Stimulated activated CD8-positive, alpha-beta memory T cell treated with anti-CD3 and anti-CD28 coated beads, Interleukin-4, amount 100 ng/mL, for 4 hours (primary cell): Measurements from ENCODE around the gene HERC6.
"Not testable (repeated sequence)": the region's sequence is repeated elsewhere in the genome, so short reads cannot be mapped to it uniquely, and the experiment has no call there.

Source experiments
- DNase-seq, 2 donors: peaks; one replicate each; pipeline ENCODE4 v3.0.0-alpha.2; 2020; ENCODE audit warnings: low read depth in 2 of 2, low spot score in 1 of 2

The HERC6 gene

DNA sequence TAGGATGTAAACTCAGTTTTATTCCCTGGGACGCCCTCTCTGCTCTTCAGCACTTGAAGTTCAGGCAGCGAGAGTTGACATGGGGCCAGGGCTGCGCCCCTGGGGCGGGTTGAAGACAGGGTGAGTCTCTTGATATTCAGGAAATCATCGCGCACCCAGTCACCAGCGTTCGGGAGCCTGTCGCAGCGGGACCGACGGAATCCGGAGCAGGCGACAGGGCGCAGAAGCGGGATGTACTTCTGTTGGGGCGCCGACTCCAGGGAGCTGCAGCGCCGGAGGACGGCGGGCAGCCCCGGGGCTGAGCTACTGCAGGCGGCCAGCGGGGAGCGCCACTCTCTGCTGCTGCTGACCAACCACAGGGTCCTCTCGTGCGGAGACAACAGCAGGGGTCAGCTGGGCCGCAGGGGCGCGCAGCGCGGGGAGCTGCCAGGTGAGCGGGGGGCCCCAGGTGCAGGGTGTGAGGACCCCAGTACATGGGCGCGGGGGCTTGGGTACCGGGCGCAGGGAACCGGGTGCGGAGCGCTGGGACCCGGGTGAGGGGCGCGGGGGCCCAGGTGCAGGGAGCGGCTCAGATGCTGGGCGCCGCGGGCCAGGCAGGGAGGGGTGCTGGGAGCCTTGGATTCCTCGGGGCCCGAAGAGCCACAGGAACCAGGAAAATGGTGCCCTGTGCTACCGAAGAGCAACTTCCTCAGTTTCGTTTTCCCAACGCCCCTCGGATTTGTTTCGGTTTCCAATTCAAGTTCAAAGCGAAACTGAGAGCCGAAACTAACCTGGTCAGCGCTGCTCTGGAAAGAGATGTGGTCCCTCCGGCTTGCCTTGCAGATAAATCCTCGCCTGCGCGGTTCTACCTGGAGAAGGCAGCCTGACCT is at the start of gene HERC6:
TSS of gene HERC6 (plus strand) at position 162 of the 869 bp plus-strand sequence. CDS start at position 232, 70 bp downstream.
- peak; percentile 58 to 59 for DNase-seq

DNA sequence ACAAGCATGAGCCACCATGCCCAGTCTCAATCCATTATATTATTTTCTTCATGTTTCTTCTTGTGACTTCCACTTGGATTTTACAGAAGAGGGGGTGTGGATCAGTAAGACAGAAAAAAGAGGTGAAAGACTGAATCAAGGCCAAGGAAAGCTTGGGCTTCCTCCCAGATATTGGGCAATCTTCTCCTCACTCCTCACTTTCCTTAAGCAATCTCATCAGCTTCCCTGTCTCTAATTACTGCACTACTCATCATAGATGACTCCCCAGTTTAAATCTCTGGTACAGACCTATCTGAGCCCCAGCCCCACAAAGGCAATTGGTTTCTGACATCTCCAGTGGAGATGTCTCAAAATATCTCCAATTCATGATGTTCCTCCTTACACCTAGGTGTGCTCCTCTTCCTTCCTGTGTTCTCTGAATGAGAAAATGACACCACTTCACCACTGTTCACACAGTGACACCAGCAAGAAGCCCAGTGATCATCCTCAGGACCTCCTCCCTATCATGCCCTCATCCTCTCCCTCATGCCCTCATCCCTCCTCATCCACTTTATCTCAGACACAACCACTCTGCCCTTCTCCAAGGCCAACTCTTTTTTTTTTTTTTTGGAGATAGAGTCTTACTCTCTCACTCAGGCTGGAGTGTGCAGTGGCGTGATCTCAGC is 44.8 kb upstream of the HERC6 start:
- no peak for DNase-seq

- no peak for DNase-seq
These were observed 43.5 kb upstream of the HERC6 start for GRCh38 chr4:88335092-88335665.

DNA sequence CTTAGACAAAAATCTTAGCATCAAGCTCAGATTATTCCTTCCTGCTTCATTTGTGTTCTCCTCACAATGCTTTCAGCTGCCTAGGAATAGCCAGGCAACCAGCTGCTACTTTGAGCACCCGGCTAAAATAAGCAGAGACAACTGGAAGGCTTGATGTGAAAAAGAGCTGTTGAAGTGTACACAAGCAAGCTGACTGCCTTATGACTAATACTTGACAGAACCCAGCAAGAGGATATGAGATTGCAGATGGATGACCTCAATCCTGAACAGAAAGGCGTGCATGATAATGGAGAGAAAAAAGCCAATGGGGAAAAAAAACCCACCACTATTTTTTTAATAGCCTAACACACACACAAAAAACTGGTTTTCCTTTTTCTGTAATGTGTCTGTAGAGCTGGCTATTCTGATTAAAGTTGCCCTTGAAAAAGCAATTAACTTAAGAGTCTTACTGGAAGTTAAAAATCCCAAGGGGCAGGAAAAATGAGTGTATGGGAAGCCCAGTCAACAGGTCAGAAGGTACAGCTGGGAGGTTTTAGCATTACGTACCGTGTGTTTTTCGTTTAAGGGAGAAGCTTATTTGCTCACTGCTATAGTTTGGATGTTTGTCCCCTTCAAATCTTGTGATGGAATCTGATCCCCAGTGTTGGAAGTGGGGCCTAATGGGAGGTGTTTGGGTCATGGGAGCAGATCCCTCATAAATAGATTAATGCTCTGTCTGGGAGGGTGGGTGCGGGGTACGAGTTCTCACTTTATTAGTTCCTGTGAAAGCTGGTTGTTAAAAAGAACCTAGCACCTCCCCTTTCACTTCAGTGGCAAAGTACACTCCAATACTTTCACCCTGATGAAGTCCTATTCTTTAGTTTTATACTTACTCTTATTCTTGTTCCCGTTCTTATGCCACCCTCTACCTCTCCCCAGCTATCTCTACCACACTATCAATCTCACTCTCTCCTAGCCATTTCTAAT is 37.1 kb upstream of the HERC6 start:
- DNase-seq = no peak

DNA sequence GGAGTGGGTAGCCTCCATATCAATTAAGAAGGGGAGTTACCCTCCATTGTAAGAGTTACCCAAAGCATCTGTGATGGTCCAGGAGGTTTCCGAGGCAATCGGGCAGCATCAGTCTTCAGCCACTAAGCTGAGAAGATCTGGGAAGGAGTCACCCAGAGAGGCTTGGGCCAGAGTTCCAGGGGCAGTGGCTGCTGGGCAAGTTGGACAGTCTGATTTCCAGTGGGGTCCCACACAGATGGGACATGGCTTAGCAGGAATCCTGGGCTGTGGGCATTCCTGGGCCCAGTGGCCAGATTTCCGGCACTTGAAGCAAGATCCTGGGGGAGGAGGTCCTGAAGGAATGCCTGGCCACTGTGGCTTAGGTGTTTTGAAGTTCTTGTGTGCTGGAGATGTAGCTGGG is 31.8 kb upstream of the HERC6 start:
- not testable (repeated sequence) for DNase-seq

DNA sequence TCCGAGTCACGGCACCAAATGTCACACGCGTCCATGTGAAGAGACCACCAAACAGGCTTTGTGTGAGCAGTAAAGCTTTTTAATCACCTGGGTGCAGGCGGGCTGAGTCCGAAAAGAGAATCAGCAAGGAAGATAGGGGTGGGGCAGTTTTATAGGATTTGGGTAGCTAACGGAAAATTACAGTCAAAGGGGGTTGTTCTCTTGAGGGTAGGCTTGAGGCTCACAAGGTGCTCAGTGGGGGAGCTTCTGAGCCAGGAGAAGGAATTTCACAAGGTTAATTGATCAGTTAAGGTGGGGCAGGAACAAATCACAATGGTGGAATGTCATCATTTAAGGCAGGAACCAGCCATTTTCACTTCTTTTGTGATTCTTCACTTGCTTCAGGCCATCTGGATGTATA is 29.9 kb upstream of the HERC6 start:
- not testable (repeated sequence) for DNase-seq

GRCh38 chr4:88350786-88351185 is 27.9 kb upstream of the HERC6 start:
- DNase-seq = no peak

DNA sequence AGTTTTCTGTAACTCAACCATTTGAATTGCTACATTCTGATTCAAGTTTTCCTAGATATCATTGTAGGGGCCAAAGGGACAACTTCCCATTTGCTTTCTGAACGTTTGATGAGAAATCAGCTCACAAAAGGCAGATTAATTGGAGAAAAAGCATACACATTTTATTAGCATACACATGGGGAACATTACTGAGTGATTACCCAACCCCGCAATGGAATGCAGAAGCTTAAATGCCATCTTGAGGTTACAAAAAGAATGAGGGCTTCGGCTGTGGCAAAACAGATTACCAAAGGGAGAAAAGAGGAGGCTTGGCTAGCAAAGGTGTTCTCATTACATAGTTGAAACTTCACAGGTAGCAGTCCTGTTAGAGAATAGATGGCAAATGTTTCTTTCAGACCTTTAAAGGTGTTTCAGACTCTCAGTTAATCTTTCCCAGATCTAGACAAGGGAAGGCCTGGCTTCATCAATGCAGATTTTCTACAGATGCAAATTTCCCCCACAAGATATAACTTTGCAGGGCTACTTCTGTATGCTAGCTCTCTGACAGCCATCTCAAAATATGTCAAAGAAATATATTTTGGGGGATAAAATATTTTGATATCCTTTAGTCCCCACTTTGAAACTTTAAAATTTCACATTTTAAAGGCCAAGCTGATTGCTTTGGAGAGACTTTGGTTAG is 26.5 kb upstream of the HERC6 start:
- DNase-seq = no peak

DNA sequence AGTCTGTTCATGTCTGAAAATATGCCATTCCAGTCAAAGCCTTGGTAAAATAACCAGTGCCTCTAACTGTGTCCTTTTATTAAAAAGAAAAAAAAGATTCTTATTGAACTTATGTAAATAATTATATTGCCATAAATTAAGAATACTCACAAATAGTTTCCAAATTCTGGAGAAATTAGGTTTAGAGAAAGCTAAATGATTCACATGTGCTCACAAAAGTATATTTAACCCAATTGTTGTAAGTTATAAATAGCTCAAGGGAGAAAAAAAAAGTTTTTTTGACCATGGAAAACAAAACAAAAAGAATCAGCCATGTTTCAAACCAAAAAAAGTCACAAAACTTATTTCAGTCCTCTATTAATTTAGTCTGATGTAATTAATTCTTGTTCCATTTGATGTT is 25.3 kb upstream of the HERC6 start:
- DNase-seq = no peak

- DNase-seq = no peak
These were observed 21.9 kb upstream of the HERC6 start for GRCh38 chr4:88356771-88357170.

- DNase-seq = no peak
These were observed 21.4 kb upstream of the HERC6 start for GRCh38 chr4:88357262-88357661.

GRCh38 chr4:88359558-88359957 is 19.1 kb upstream of the HERC6 start:
- DNase-seq = no peak

DNA sequence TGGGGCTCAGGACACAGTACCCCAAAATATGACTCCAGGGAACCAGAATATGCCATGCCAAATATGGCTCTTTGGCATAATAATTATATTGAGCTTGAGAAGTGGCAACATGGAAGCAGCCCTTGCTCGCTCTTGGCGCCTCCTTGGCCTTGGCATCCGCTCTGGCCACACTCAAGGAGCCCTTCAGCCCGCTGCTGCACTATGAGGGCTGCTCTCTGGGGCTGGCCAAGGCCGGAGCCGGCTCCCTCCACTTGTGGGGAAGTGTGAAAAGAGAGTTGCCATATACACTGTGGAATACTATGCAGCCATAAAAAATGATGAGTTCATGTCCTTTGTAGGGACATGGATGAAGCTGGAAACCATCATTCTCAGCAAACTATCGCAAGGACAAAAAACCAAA is 18.4 kb upstream of the HERC6 start:
- no peak for DNase-seq

DNA sequence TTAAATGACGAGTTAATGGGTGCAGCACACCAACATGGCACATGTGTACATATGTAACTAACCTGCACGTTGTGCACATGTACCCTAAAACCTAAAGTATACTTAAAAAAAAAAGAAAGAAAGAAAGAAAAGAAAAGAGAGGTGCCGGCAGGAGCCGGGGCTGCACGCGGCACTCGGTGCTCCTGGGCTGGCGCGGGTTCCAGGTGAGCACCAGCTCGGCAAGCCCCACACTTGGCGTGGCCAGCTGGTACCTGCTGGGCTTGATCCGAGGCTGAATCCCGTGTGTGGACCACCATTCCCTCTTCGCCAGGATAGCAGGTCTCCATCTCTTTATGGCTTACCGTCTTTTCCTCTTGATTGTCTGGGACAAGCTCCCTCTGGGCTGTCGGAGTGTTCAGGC is 17.9 kb upstream of the HERC6 start:
- no peak for DNase-seq

DNA sequence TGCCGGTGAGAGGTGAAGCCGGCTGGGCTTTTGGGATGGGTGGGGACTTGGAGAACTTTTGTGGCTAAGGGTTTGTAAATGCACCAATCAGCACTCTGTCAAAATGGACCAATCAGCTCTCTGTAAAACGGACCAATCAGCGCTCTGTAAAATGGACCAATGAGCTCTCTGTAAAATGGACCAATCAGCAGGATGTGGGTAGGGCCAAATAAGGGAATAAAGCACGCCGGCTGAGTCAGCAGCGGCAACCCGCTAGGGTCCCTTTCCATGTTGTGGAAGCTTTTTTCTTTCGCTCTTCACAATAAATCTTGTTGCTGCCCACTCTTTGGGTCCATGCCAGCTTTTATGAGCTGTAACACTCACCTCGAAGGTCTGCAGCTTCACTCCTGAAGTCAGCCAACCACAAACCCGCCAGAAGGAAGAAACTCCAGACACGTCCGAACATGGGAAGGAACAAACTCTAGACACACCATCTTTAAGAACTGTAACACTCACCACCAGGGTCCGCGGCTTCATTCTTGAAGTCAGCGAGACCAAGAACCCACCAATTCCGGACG is 17.4 kb upstream of the HERC6 start:
- DNase-seq = not testable (repeated sequence)

GRCh38 chr4:88366460-88366859 is 12.2 kb upstream of the HERC6 start:
- no peak for DNase-seq

- DNase-seq = no peak
These were observed 10.8 kb upstream of the HERC6 start for GRCh38 chr4:88367826-88368225.

GRCh38 chr4:88369180-88369812 is 9.4 kb upstream of the HERC6 start:
- not testable (repeated sequence) for DNase-seq

GRCh38 chr4:88381123-88381522 is 2.5 kb downstream of the HERC6 start:
- no peak for DNase-seq

- peak; percentile 10 to 19 for DNase-seq
These were observed 4.0 kb downstream of the HERC6 start for GRCh38 chr4:88382621-88383020.
